ENCODE results near the gene IPCEF1. TPM values are rescaled to one million over a fixed set of nuclear protein-coding genes. Genes with fewer than 3 reads are reported as not detected.

Gene IPCEF1
- total RNA-seq, 3 donors from 2014 or later = 1.8 to 3.4 (median 2.3) TPM

DNA sequence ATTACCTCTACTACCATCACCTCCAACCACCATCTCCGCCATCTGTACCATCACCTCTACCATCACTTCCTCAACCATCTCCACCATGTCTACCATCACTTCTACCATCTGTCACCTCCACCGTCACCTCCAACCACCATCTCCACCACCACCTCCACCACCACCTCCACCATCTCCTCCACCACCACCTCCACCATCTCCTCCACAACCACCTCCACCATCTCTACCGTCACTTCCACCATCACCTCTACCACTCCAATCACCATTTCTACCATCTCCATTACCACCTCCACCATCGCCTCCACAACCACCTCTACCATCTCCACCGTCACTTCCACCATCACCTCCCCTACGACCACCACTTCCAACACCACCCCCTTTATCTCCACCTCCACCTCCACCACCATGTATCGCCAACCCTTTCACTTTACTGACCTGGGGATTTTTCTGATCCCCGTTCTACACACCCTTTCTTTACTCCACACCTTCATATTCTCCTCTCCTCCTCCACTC lies 2.3 kb downstream of the IPCEF1 start:
- Histone ChIP-seq H3K36me3 (ENCODE audit: low read depth) (no peaks in the 10 kb centered on the region), H3K9me3 (no peaks in the 10 kb centered on the region), H3K4me3 (no peak overlapping the region), H3K4me1 (ENCODE audit: low read depth) (no peaks in the 10 kb centered on the region)
- ATAC-seq = no peak
- DNase-seq = no peak
- intact Hi-C loops (cut with DNase I, micrococcal nuclease) = no loop called here
- TF ChIP-seq, protein P1, sequence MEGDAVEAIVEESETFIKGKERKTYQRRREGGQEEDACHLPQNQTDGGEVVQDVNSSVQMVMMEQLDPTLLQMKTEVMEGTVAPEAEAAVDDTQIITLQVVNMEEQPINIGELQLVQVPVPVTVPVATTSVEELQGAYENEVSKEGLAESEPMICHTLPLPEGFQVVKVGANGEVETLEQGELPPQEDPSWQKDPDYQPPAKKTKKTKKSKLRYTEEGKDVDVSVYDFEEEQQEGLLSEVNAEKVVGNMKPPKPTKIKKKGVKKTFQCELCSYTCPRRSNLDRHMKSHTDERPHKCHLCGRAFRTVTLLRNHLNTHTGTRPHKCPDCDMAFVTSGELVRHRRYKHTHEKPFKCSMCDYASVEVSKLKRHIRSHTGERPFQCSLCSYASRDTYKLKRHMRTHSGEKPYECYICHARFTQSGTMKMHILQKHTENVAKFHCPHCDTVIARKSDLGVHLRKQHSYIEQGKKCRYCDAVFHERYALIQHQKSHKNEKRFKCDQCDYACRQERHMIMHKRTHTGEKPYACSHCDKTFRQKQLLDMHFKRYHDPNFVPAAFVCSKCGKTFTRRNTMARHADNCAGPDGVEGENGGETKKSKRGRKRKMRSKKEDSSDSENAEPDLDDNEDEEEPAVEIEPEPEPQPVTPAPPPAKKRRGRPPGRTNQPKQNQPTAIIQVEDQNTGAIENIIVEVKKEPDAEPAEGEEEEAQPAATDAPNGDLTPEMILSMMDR (IDR thresholded peaks at IDR 0.05) = no peak

DNA sequence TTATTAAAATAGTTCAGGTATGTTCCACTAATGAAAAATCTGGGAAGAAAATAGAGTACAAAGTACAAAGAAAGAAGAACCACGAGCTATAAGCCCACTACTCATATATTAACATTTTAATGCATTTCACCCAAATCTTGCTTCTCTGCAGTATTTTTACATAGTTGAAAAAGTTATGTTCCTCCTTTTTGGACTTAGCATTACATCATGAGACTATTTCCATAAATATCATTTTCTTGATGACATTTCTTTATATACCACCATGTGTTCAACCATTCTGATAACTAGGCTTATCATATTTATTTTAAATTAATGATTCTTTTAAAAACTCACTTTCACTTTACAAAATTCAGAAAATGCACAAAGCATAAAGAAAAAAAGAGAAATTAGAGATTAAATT lies 3.0 kb downstream of the IPCEF1 start:
- intact Hi-C loops (cut with DNase I, micrococcal nuclease) = no loop called here

DNA sequence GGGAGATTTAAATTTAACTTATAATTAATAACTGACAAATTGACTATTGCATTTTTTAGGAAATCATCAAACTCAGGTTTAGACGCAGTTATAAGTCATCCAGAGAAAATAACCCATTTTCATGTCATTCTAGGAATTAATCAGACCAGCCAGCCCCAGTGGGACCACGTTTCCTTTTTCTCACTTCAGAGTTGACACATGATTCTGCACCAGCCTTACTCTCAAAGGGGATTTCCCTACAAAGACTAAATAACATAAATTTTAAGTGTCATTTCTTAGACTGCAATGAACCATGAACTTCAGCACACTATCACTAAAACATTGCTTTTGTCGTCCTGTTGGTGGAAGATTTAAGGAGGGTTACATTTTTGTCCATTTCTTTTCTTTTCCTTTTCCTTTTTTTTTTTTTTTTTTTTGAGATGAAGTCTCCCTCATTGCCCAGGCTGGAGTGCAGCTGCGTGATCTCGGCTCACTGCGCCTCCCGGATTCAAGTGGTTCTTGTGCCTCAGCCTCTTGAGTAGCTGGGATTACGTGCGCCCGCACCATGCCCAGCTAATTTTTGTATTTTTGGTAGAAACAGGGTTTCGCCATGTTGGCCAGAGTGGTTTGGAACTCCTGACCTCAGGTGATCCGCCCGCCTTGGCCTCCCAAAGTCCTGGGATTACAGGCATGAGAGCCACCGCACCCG lies 3.6 kb downstream of the IPCEF1 start:
- Histone ChIP-seq H3K36me3 (ENCODE audit: low read depth) (no peaks in the 10 kb centered on the region), H3K4me3 (no peak overlapping the region), H3K9me3 (no peaks in the 10 kb centered on the region), H3K4me1 (ENCODE audit: low read depth) (no peaks in the 10 kb centered on the region)
- TF ChIP-seq, protein P1 (IDR thresholded peaks at IDR 0.05) = no peak
- intact Hi-C loops (cut with DNase I, micrococcal nuclease) = no loop called here
- no peak for ATAC-seq
- no peak for DNase-seq

More for the DNA sequence above, 3.0 kb downstream of the IPCEF1 start:
- Histone ChIP-seq H3K36me3 (ENCODE audit: low read depth) (no peaks in the 10 kb centered on the region), H3K4me3 (no peak overlapping the region), H3K9me3 (no peaks in the 10 kb centered on the region), H3K4me1 (ENCODE audit: low read depth) (no peaks in the 10 kb centered on the region)
- ATAC-seq (no peak), DNase-seq (no peak)
- TF ChIP-seq, protein P1 (IDR thresholded peaks at IDR 0.05) = no peak

DNA sequence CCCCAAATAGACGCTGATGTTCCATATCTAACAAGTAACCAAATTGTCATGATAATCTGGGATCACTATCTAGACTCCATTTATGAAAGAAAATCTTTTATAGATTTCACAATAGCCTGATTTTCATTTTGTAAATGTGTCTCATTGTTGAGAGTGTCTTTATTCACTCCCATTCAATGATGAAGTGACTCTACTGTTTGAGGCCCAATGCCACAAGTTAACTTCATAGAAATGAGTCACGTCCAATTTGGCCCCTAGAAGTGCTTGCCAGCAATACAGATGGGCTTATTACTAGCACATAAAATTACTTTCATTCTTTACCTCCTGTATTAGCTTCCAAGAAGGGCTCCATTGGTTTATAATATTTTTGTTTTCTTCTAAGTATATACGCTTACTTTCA lies 6.3 kb downstream of the IPCEF1 start:
- Histone ChIP-seq H3K36me3 (ENCODE audit: low read depth) (no peaks in the 10 kb centered on the region), H3K4me1 (ENCODE audit: low read depth) (no peaks in the 10 kb centered on the region), H3K4me3 (no peak overlapping the region), H3K9me3 (no peaks in the 10 kb centered on the region)
- no peak for ATAC-seq
- TF ChIP-seq, protein P1 (IDR thresholded peaks at IDR 0.05) = no peak
- intact Hi-C loops (cut with DNase I, micrococcal nuclease) = no loop called here
- no peak for DNase-seq

DNA sequence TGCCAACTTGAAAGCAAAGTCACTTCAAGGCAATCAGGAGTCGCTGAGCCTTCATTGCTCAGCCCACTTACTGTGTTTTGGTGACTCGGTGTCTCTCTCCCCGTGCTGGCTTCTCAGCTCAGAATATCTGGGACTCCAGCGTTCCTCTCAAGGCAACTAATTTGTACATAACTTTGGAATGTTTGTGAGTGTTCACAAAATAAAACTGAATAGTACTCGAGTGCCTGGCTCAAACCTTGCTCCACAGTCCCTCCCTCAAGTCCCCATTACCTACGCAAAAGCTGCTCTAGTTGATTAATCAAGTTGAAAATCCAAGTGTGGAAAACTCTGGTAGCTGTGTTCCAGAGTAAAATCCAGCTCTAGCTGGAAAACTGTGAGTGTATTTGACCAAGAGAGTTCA lies 8.6 kb downstream of the IPCEF1 start:
- intact Hi-C loops (cut with DNase I, micrococcal nuclease) = no loop called here
- Histone ChIP-seq H3K4me3 (no peak overlapping the region), H3K9me3 (no peaks in the 10 kb centered on the region), H3K4me1 (ENCODE audit: low read depth) (peaks cover under 1% of the 10 kb centered on the region), H3K36me3 (ENCODE audit: low read depth) (no peaks in the 10 kb centered on the region)
- TF ChIP-seq, protein P1 (IDR thresholded peaks at IDR 0.05) = no peak
- DNase-seq (no peak), ATAC-seq (no peak)
